ENCODE data around the gene FIBCD1.
"Not testable (repeated sequence)": the region's sequence is repeated elsewhere in the genome, so short reads cannot be mapped to it uniquely, and the experiment has no call there.

FIBCD1 gene

GRCh38 chr9:130954925-130955324, 15.9 kb upstream of the FIBCD1 start:
- H3K9me3 ChIP-seq (ENCODE audit: control insufficient read depth, low read length); H3K27ac ChIP-seq (ENCODE audit: insufficient read depth, low read depth, low read length, poor library complexity, severe bottlenecking); H3K4me3 ChIP-seq (ENCODE audit: insufficient read depth, low read depth, low read length); H3K36me3 ChIP-seq (ENCODE audit: control insufficient read depth, insufficient read depth, low read length); H3K27me3 ChIP-seq (ENCODE audit: control insufficient read depth, insufficient read depth, low read length, poor library complexity, severe bottlenecking): not testable (repeated sequence)
- H3K4me1 ChIP-seq (ENCODE audit: control insufficient read depth, insufficient read depth, low read length) = peaks cover 14% of the 10 kb centered on the region
- WGBS, 2 experiments = 88 to 93% methylated on average over 2 of the region's 2 CpGs

- H3K4me1 ChIP-seq (ENCODE audit: control insufficient read depth, insufficient read depth, low read length) = peaks cover 14% of the 10 kb centered on the region
- WGBS, 2 experiments = 93 to 95% methylated on average over 1 of the region's 1 CpG
- no peak overlapping the region for H3K4me3 ChIP-seq (ENCODE audit: insufficient read depth, low read depth, low read length)
- H3K9me3 ChIP-seq (ENCODE audit: control insufficient read depth, low read length) = no peaks in the 10 kb centered on the region
- H3K27ac ChIP-seq (ENCODE audit: insufficient read depth, low read depth, low read length, poor library complexity, severe bottlenecking) = no peak overlapping the region
- H3K36me3 ChIP-seq (ENCODE audit: control insufficient read depth, insufficient read depth, low read length) = no peaks in the 10 kb centered on the region
- H3K27me3 ChIP-seq (ENCODE audit: control insufficient read depth, insufficient read depth, low read length, poor library complexity, severe bottlenecking) = no peaks in the 10 kb centered on the region
These were observed 15.3 kb upstream of the FIBCD1 start for GRCh38 chr9:130954317-130954716.

DNA sequence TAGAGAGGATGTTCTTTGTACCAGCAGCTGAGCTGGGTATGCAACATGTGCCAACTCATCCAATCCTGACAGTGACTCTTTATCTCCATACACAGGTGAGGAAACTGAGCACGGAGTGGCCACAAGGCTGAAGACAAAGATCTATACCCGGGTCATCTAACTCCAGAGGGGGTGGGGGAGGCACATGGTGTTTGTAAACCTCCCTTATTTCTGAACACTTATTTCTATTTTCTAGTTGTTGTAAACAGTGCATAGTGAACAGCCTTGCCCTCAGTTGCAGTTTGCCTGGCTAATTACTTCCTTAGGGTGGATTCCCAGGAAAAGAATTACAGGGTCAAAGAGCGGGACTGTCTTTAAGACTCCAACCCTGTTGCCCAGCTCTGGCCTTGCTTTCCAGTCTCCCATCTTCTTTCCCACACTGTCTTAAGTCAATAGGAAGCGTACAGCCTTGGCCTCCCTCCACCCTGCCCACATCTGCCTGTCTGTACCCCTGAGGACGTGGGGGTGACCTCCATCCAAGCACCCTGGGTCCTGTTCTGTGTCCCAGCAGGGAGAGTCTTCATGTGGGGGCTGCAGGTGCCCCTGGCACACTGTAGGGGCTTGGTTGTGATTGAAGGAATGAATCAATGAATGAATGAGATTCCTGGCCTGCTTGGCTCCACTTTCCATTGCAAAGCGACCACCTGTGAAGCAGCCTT, 13.2 kb upstream of the FIBCD1 start:
- H3K36me3 ChIP-seq (ENCODE audit: control insufficient read depth, insufficient read depth, low read length) = no peaks in the 10 kb centered on the region

DNA sequence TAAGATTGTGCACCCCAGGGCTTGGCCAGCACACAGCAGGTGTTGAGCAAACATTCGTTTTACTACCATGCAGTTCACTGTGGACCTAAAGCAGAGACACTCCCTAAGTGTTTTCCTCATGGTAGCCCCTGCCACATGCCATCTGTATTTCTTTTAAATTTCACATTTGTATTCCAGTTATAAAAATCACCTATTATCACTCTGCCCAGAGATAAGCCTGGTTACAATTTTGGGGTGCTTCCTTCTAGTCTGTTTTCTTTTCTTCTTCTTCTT, 10.9 kb upstream of the FIBCD1 start:
- Histone ChIP-seq H3K27ac (ENCODE audit: insufficient read depth, low read depth, low read length, poor library complexity, severe bottlenecking) (no peak overlapping the region), H3K9me3 (ENCODE audit: control insufficient read depth, low read length) (no peaks in the 10 kb centered on the region), H3K27me3 (ENCODE audit: control insufficient read depth, insufficient read depth, low read length, poor library complexity, severe bottlenecking) (no peaks in the 10 kb centered on the region), H3K4me1 (ENCODE audit: control insufficient read depth, insufficient read depth, low read length) (no peaks in the 10 kb centered on the region), H3K4me3 (ENCODE audit: insufficient read depth, low read depth, low read length) (no peak overlapping the region), H3K36me3 (ENCODE audit: control insufficient read depth, insufficient read depth, low read length) (no peaks in the 10 kb centered on the region)
- WGBS, 2 experiments = 83 to 90% methylated on average over 1 of the region's 1 CpG

More for the DNA sequence above, 13.2 kb upstream of the FIBCD1 start:
- Histone ChIP-seq H3K27me3 (ENCODE audit: control insufficient read depth, insufficient read depth, low read length, poor library complexity, severe bottlenecking) (no peaks in the 10 kb centered on the region), H3K27ac (ENCODE audit: insufficient read depth, low read depth, low read length, poor library complexity, severe bottlenecking) (no peak overlapping the region), H3K9me3 (ENCODE audit: control insufficient read depth, low read length) (no peaks in the 10 kb centered on the region), H3K4me3 (ENCODE audit: insufficient read depth, low read depth, low read length) (no peak overlapping the region), H3K4me1 (ENCODE audit: control insufficient read depth, insufficient read depth, low read length) (peaks cover 14% of the 10 kb centered on the region)
- WGBS, 2 experiments = 74 to 76% methylated on average over 6 of the region's 6 CpGs

DNA sequence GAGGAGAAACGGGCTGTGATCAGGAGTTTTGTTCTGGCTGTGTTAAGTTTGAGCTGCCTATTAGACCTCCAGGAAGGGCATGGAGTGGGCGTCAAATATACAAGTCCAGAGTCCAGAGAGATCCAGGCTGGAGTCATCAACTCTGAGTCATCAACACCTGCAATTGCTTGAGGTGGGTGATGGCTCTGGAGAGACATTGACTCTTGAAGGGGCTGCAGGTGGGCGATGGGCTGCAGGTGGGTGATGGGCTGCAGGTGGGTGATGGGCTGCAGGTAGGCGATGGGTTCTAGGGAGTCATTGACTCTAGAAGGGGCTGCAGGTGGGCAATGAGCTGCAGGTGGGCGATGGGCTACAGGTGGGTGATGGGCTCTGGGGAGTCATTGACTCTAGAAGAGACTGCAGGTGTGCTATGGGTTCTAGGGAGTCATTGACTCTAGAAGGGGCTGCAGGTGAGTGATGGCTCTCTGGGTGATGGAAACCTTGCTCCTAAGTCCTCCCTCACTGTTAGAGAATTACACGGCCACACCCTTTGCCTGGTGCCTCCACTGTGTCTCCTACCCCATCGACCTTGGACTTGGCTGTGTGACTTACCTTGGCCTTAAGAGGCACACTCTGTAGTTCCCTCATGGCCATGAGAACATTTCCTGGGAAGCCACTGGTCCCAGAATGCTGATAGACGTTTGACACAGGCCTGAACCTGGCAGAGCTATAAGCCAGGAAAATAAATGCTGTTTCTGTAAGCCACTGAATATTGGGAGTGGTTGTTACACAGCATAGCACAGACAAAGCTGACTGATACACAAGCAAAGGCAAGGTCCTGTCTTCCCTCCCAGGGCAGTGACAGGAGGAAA, 10.4 kb upstream of the FIBCD1 start:
- Histone ChIP-seq H3K4me3 (ENCODE audit: insufficient read depth, low read depth, low read length) (no peak overlapping the region), H3K27me3 (ENCODE audit: control insufficient read depth, insufficient read depth, low read length, poor library complexity, severe bottlenecking) (no peaks in the 10 kb centered on the region), H3K9me3 (ENCODE audit: control insufficient read depth, low read length) (no peaks in the 10 kb centered on the region), H3K27ac (ENCODE audit: insufficient read depth, low read depth, low read length, poor library complexity, severe bottlenecking) (no peak overlapping the region), H3K4me1 (ENCODE audit: control insufficient read depth, insufficient read depth, low read length) (no peaks in the 10 kb centered on the region), H3K36me3 (ENCODE audit: control insufficient read depth, insufficient read depth, low read length) (no peaks in the 10 kb centered on the region)
- WGBS, 2 experiments = 85 to 86% methylated on average over 8 of the region's 8 CpGs

DNA sequence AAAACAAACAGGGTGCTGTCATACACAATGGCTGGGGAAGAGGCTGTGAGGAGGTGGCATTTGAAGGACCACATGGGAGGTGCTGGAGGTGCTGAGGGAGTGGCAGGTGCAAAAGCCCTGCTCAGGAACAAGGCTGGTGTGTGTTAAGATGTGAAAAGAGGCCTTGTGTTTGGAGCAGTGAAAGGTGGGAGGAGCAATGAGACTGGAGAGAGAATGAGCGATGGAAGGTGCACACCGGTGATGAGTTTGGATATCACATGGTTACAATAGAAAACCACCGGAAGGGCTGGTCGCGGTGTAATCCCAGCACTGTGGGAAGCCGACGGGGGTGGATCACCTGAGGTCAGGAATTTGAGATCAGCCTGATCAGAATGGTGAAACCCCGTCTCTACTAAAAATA, 9.2 kb upstream of the FIBCD1 start:
- Histone ChIP-seq H3K36me3 (ENCODE audit: control insufficient read depth, insufficient read depth, low read length) (no peaks in the 10 kb centered on the region), H3K4me1 (ENCODE audit: control insufficient read depth, insufficient read depth, low read length) (no peaks in the 10 kb centered on the region), H3K9me3 (ENCODE audit: control insufficient read depth, low read length) (no peaks in the 10 kb centered on the region), H3K4me3 (ENCODE audit: insufficient read depth, low read depth, low read length) (no peak overlapping the region), H3K27ac (ENCODE audit: insufficient read depth, low read depth, low read length, poor library complexity, severe bottlenecking) (no peak overlapping the region), H3K27me3 (ENCODE audit: control insufficient read depth, insufficient read depth, low read length, poor library complexity, severe bottlenecking) (no peaks in the 10 kb centered on the region)
- WGBS, 2 experiments = 80 to 81% methylated on average over 8 of the region's 8 CpGs

- Histone ChIP-seq H3K9me3 (ENCODE audit: control insufficient read depth, low read length) (no peaks in the 10 kb centered on the region), H3K36me3 (ENCODE audit: control insufficient read depth, insufficient read depth, low read length) (no peaks in the 10 kb centered on the region), H3K4me1 (ENCODE audit: control insufficient read depth, insufficient read depth, low read length) (no peaks in the 10 kb centered on the region), H3K4me3 (ENCODE audit: insufficient read depth, low read depth, low read length) (no peak overlapping the region), H3K27ac (ENCODE audit: insufficient read depth, low read depth, low read length, poor library complexity, severe bottlenecking) (no peak overlapping the region), H3K27me3 (ENCODE audit: control insufficient read depth, insufficient read depth, low read length, poor library complexity, severe bottlenecking) (no peaks in the 10 kb centered on the region)
- WGBS, 2 experiments = 91 to 93% methylated on average over 13 of the region's 13 CpGs
These were observed 8.6 kb upstream of the FIBCD1 start for GRCh38 chr9:130947618-130948140.

DNA sequence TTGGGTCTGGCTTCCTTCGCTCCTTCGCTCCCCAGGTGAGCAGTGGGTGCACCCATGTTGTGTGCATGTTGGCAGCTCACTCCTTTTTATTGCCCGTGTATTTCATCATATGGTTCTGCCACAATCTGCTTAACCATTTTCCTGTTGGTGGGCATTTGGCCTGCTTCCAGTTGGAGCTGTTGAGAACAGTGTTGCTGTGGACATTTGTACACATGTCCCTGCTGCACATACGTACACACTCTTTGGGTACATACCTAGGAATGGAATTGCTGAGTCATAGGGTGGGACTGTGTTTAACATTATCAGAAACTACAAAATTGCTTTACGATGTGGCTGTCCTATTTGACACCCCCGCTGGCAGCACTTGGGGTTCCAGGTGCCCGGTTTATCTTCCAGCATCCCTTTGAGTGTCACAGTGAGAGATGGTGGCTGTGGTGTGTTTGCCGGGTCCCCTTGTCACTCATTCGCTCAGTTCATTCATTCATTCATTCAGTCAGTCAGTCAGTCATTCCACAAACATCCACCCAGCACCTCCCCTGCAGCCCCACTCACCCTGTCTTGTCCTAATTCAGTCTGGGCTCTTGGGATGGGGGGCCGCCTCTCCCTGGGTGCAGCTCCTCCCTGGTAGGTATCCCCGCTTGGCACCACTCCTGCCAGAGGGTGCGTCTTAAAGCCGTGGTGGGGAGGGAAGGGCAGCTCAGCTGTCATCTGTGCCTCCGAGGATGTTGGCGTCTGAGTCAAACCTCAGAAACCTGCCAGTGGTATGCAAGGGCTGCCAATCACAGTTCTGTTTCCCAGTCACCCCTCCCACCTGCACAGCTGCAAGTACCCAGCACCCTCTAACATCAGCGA, 7.9 kb upstream of the FIBCD1 start:
- Histone ChIP-seq H3K27me3 (ENCODE audit: control insufficient read depth, insufficient read depth, low read length, poor library complexity, severe bottlenecking) (peaks cover 7% of the 10 kb centered on the region), H3K27ac (ENCODE audit: insufficient read depth, low read depth, low read length, poor library complexity, severe bottlenecking) (no peak overlapping the region)

GRCh38 chr9:130945173-130945572, 6.1 kb upstream of the FIBCD1 start:
- Histone ChIP-seq H3K27ac (ENCODE audit: insufficient read depth, low read depth, low read length, poor library complexity, severe bottlenecking) (no peak overlapping the region), H3K36me3 (ENCODE audit: control insufficient read depth, insufficient read depth, low read length) (no peaks in the 10 kb centered on the region), H3K27me3 (ENCODE audit: control insufficient read depth, insufficient read depth, low read length, poor library complexity, severe bottlenecking) (peaks cover 25% of the 10 kb centered on the region), H3K4me1 (ENCODE audit: control insufficient read depth, insufficient read depth, low read length) (no peaks in the 10 kb centered on the region), H3K9me3 (ENCODE audit: control insufficient read depth, low read length) (no peaks in the 10 kb centered on the region), H3K4me3 (ENCODE audit: insufficient read depth, low read depth, low read length) (no peak overlapping the region)
- WGBS, 2 experiments = 92 to 95% methylated on average over 9 of the region's 9 CpGs

More for the DNA sequence above, 7.9 kb upstream of the FIBCD1 start:
- Histone ChIP-seq H3K9me3 (ENCODE audit: control insufficient read depth, low read length) (no peaks in the 10 kb centered on the region), H3K4me1 (ENCODE audit: control insufficient read depth, insufficient read depth, low read length) (no peaks in the 10 kb centered on the region), H3K4me3 (ENCODE audit: insufficient read depth, low read depth, low read length) (no peak overlapping the region), H3K36me3 (ENCODE audit: control insufficient read depth, insufficient read depth, low read length) (no peaks in the 10 kb centered on the region)
- 86 to 88% methylated on average over 16 of the region's 16 CpGs for WGBS, 2 experiments
